HCT116 (cell line): ENCODE results near the gene DDR1. TPM values are rescaled to one million over a fixed set of nuclear protein-coding genes. Genes with fewer than 3 reads are reported as not detected.

ENCODE experiments used
- ATAC-seq: fragments of 200-7000 bp; cut with Tn5 transposase; 2 replicates; pipeline ENCODE4 v1.9.1; 2020; ENCODE audit warnings: mild to moderate bottlenecking, moderate library complexity
- BruUV-seq: library from RNA; stranded (reverse); fragments of 400-500 nt; replicated peaks from 2 replicates; lab custom pipeline; 2021; lab: Mats Ljungman, UMichigan
- CTCF ChIA-PET: fragments of 300-600 bp; sonication (Branson Sonifier 250); formaldehyde crosslinking; loops from one replicate; lab custom pipeline; 2021; ENCODE audit warnings: antibody characterized with exemption; lab: Charles Lee
- POLR2A ChIA-PET: fragments of 300-600, 350-600 bp; sonication (Branson Sonifier 250); formaldehyde crosslinking; loops from one replicate; lab custom pipeline; 2021; ENCODE audit warnings: antibody characterized with exemption; lab: Charles Lee
- RAD21 ChIA-PET, 2 experiments: fragments of 300-600 bp; sonication (Branson Sonifier 250); formaldehyde crosslinking; loops; one replicate each; lab custom pipeline; 2023; ENCODE audit warnings: low total read pairs in 2 of 2; ENCODE audit not compliant: uncharacterized antibody in 2 of 2, unreplicated experiment in 2 of 2, low non-redundant PET in 1 of 2; lab: Charles Lee
- DNase-seq: peaks from one replicate; pipeline ENCODE4 v3.0.0-alpha.2; 2010; ENCODE audit warnings: low read depth, low spot score
- H2AFZ ChIP-seq: fragments of 200-600 bp; shearing (Covaris generic), sonication (generic); 2 replicates; pipeline ENCODE4 v1.6.1; 2017; ENCODE audit warnings: low read depth, mixed run types, mixed read lengths, antibody characterized with exemption, low read length; ENCODE audit not compliant: poor library complexity, severe bottlenecking
- H3K27ac ChIP-seq: 2 replicates; pipeline ENCODE4 v1.5.1; 2012; ENCODE audit warnings: low read depth, low read length
- H3K27me3 ChIP-seq: fragments of 200-600 bp; sonication (generic); 2 replicates; pipeline ENCODE4 v1.6.1; 2016; ENCODE audit warnings: mixed run types, low read length, mixed read lengths; ENCODE audit not compliant: insufficient read depth
- H3K36me3 ChIP-seq, 2 experiments: fragments of 200-500 bp in 1 of 2; fragments of 200-600 bp in 1 of 2; sonication (Bioruptor generic) in 1 of 2; sonication (generic) in 1 of 2; 2 replicates each; pipeline versions ENCODE4 v1.5.1 to v1.6.1; 2014 to 2016; ENCODE audit warnings: low read length in 2 of 2, inconsistent platforms in 1 of 2, mixed read lengths in 1 of 2, mixed run types in 1 of 2; ENCODE audit not compliant: insufficient read depth in 2 of 2, control insufficient read depth in 1 of 2
- H3K4me1 ChIP-seq, 2 experiments: fragments of 200-600 bp in 1 of 2; sonication (generic) in 1 of 2; 2 replicates each; pipeline versions ENCODE4 v1.5.1 to v1.6.1; 2012 to 2017; ENCODE audit warnings: low read length in 2 of 2, inconsistent platforms in 1 of 2, mild to moderate bottlenecking in 1 of 2, mixed read lengths in 1 of 2, mixed run types in 1 of 2, moderate library complexity in 1 of 2; ENCODE audit not compliant: insufficient read depth in 2 of 2, control insufficient read depth in 1 of 2
- H3K4me2 ChIP-seq: fragments of 200-600 bp; sonication (generic); 2 replicates; pipeline ENCODE4 v1.6.1; 2017; ENCODE audit warnings: mixed run types, low read length, mixed read lengths
- H3K4me3 ChIP-seq, 2 experiments: fragments of 200-600 bp in 1 of 2; sonication (generic) in 1 of 2; replicated peaks in 1 of 2; 2 replicates each; pipeline ENCODE4 v1.5.1; 2011 to 2016; ENCODE audit warnings: low read length in 2 of 2, control low read depth in 1 of 2, low read depth in 1 of 2, mild to moderate bottlenecking in 1 of 2, mixed read lengths in 1 of 2, mixed run types in 1 of 2
- H3K79me2 ChIP-seq: fragments of 200-600 bp; sonication (generic); 2 replicates; pipeline ENCODE4 v1.6.1; 2017; ENCODE audit warnings: mild to moderate bottlenecking, mixed run types, low read length, moderate library complexity, mixed read lengths; ENCODE audit not compliant: insufficient read depth
- H3K9ac ChIP-seq: fragments of 200-600 bp; sonication (generic); 2 replicates; pipeline ENCODE4 v1.6.1; 2016; ENCODE audit warnings: low read length, mixed read lengths
- H3K9me2 ChIP-seq: fragments of 200-600 bp; sonication (generic), shearing (Covaris generic); 2 replicates; pipeline ENCODE4 v1.6.1; 2017; ENCODE audit warnings: mixed run types, mild to moderate bottlenecking, moderate library complexity; ENCODE audit not compliant: insufficient read depth
- H3K9me3 ChIP-seq, 2 experiments: fragments of 200-500 bp in 1 of 2; fragments of 200-600 bp in 1 of 2; sonication (Bioruptor generic) in 1 of 2; sonication (generic) in 1 of 2; 2 replicates each; pipeline ENCODE4 v1.6.1; 2014 to 2017; ENCODE audit warnings: low read length in 2 of 2, mixed read lengths in 2 of 2, inconsistent platforms in 1 of 2, low read depth in 1 of 2, mild to moderate bottlenecking in 1 of 2, mixed run types in 1 of 2, moderate library complexity in 1 of 2; ENCODE audit not compliant: control insufficient read depth in 1 of 2, insufficient read depth in 1 of 2
- H4K20me1 ChIP-seq: fragments of 200-600 bp; sonication (generic), shearing (Covaris generic); 2 replicates; pipeline ENCODE4 v1.6.1; 2017; ENCODE audit warnings: mixed run types, mild to moderate bottlenecking, moderate library complexity; ENCODE audit not compliant: insufficient read depth
- POLR2AphosphoS5 ChIP-seq: IDR thresholded peaks from 2 replicates; pipeline ENCODE4 v1.6.1; 2011; ENCODE audit warnings: mild to moderate bottlenecking, low read depth, low read length, moderate library complexity
- TCF7L2 ChIP-seq: IDR thresholded peaks from 2 replicates; pipeline ENCODE4 v1.7.0; 2011; ENCODE audit warnings: borderline replicate concordance, inconsistent platforms; ENCODE audit not compliant: insufficient read depth, insufficient read length; ENCODE audit errors: extremely low read depth
- YY1 ChIP-seq: IDR thresholded peaks from 2 replicates; pipeline ENCODE4 v1.6.1; 2011; ENCODE audit warnings: low read length, low read depth, moderate library complexity, mild to moderate bottlenecking; ENCODE audit not compliant: insufficient replicate concordance; ENCODE audit errors: extremely low read depth
- intact Hi-C: fragments of 100-400 bp; cut with micrococcal nuclease; formaldehyde crosslinking; loops from 2 replicates; pipeline ENCODE4 v1.10.0; 2022
- total RNA-seq: library from RNA; stranded (reverse); gene quantifications from one replicate; pipeline ENCODE4 v1.2.1, GENCODE V29; 2021; ENCODE audit not compliant: unreplicated experiment
- TF ChIP-seq, protein P1 (sequence below): IDR thresholded peaks from 2 replicates; pipeline ENCODE4 v1.6.1; 2011; ENCODE audit warnings: mild to moderate bottlenecking, low read length, moderate library complexity; ENCODE audit not compliant: insufficient replicate concordance; ENCODE audit errors: extremely low read depth

The DDR1 gene
- total RNA-seq, 1 experiment from 2014 or later: 211 TPM

DNA sequence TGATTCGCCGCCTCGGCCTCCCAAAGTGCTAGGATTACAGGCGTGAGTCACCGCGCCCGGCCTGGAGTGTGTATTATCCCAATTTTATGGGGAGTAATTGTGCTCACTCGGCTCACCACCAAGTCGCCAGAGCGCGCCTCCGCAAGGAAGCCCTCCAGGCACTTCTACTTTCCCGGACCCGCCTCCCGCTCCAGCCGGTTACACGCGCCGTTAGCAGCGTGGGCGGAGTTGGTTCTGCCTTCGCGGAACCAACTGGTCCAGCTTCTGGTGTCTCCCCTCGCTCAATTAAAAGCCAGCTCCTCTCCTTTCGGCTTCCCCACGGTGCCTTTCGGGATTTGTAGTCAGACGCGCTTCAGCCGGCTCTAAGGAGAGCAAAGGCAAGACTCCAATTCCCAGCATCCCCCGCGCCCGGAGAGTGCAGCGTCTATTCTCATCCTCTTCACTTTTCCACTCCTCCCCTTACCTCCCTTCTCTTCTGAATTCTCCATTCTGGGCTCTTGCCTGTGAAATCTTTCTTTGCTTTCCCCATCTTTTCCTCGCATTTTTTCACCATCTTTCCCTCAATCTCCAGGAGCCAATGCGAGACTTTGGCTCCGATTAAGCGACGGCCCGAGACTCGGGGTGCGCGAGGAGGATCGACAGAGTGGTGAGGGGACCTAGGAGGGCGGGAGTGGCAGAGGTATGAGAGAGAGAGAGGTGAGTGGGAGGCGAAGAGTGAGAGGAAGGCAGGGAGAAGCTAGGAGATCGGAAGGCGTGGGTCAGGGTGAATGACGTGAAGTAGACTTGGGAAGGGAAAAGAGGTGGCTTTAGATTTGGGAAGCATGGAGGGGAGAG, 23.7 kb downstream of the DDR1 start, which contains the start of gene GTF2H4:
TSS of gene GTF2H4 (plus strand) at position 450 of the 834 bp plus-strand sequence.
- Histone ChIP-seq H3K4me1 (peaks cover 8 to 16% of the 10 kb centered on the region in 2 experiments; a peak in 3 of 4 replicates), H3K36me3 (peaks cover 15 to 30% of the 10 kb centered on the region in 2 experiments; a peak in 3 of 4 replicates), H3K9me2 (no peaks in the 10 kb centered on the region), H4K20me1 (no peaks in the 10 kb centered on the region), H3K27ac (peak within 1 kb of the TSS; percentile 58), H3K79me2 (peaks cover 15% of the 10 kb centered on the region), H3K27me3 (no peaks in the 10 kb centered on the region), H3K9ac (peak within 1 kb of the TSS; percentile 93), H3K9me3 (no peaks in the 10 kb centered on the region), H3K4me3 (peak within 1 kb of the TSS; percentile 99)
- DNase-seq (peak; percentile 99), ATAC-seq (peak; percentile 96)
- CTCF ChIA-PET: interaction anchor here (1.0 to 2.7 kb wide), 4 partner anchors 10 to 179 kb away, joined by 3 to 10 read pairs (median 4); no protein-coding TSS in a partner anchor
- no TSS peak for BruUV-seq
- TF ChIP-seq, protein P1, sequence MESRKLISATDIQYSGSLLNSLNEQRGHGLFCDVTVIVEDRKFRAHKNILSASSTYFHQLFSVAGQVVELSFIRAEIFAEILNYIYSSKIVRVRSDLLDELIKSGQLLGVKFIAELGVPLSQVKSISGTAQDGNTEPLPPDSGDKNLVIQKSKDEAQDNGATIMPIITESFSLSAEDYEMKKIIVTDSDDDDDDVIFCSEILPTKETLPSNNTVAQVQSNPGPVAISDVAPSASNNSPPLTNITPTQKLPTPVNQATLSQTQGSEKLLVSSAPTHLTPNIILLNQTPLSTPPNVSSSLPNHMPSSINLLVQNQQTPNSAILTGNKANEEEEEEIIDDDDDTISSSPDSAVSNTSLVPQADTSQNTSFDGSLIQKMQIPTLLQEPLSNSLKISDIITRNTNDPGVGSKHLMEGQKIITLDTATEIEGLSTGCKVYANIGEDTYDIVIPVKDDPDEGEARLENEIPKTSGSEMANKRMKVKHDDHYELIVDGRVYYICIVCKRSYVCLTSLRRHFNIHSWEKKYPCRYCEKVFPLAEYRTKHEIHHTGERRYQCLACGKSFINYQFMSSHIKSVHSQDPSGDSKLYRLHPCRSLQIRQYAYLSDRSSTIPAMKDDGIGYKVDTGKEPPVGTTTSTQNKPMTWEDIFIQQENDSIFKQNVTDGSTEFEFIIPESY: no peak
- TF ChIP-seq YY1: peak; percentile 5
- TF ChIP-seq TCF7L2: peak; percentile 85
- peak; percentile 51 for TF ChIP-seq POLR2AphosphoS5
- TF ChIP-seq, all 23 proteins: peak for 3
- intact Hi-C loops: loop anchor here (2.0 kb wide), 1 partner anchor 23 kb away; the partner anchor contains the start of gene DDR1
- POLR2A ChIA-PET: interaction anchor here (0.7 to 1.6 kb wide), 7 partner anchors 11 to 172 kb away, joined by 3 to 6 read pairs (median 3); no protein-coding TSS in a partner anchor
- peak within 1 kb of the TSS; percentile 94 for H3K4me2 ChIP-seq
- no peak within 1 kb of the TSS for H2AFZ ChIP-seq
- RAD21 ChIA-PET: interaction anchor here in 1 of 2 experiments (0.8 to 1.0 kb wide), 2 partner anchors 24 to 207 kb away, joined by 3 to 9 read pairs; partner anchors contain the start of gene DDR1
